Stomach smooth muscle (tissue), 2 donors: ENCODE measurements around the gene SNRNP35.
A peak's percentile ranks its signal among the peaks of the same experiment; 100 is the strongest.
"Not testable (repeated sequence)": the region's sequence is repeated elsewhere in the genome, so short reads cannot be mapped to it uniquely, and the experiment has no call there.

Experiments
- H3K27ac ChIP-seq: one replicate; pipeline ENCODE4 v1.7.0; 2013; ENCODE audit warnings: mild to moderate bottlenecking, low read length, inconsistent platforms
- H3K27me3 ChIP-seq, 2 donors: one replicate each; pipeline ENCODE4 v1.7.0; 2013; ENCODE audit warnings: low read length in 2 of 2; ENCODE audit not compliant: insufficient read depth in 2 of 2, control insufficient read depth in 1 of 2
- H3K36me3 ChIP-seq, 2 donors: one replicate each; pipeline ENCODE4 v1.7.0; 2013; ENCODE audit warnings: low read length in 2 of 2; ENCODE audit not compliant: control insufficient read depth in 2 of 2, insufficient read depth in 2 of 2
- H3K4me1 ChIP-seq: one replicate; pipeline ENCODE4 v1.7.0; 2013; ENCODE audit warnings: low read length; ENCODE audit not compliant: control insufficient read depth, insufficient read depth
- H3K4me3 ChIP-seq, 2 donors: one replicate each; pipeline ENCODE4 v1.7.0; 2013; ENCODE audit warnings: low read length in 2 of 2
- H3K9ac ChIP-seq, 2 donors: one replicate each; pipeline ENCODE4 v1.7.0; 2013; ENCODE audit warnings: low read length in 2 of 2, mild to moderate bottlenecking in 1 of 2
- H3K9me3 ChIP-seq, 2 donors: one replicate each; pipeline ENCODE4 v1.7.0; 2013; ENCODE audit warnings: low read length in 2 of 2; ENCODE audit not compliant: control insufficient read depth in 2 of 2
- donor health status: healthy.
- donor health status: Pancreatic carcinoma.

The SNRNP35 gene, protein sequence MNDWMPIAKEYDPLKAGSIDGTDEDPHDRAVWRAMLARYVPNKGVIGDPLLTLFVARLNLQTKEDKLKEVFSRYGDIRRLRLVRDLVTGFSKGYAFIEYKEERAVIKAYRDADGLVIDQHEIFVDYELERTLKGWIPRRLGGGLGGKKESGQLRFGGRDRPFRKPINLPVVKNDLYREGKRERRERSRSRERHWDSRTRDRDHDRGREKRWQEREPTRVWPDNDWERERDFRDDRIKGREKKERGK

DNA sequence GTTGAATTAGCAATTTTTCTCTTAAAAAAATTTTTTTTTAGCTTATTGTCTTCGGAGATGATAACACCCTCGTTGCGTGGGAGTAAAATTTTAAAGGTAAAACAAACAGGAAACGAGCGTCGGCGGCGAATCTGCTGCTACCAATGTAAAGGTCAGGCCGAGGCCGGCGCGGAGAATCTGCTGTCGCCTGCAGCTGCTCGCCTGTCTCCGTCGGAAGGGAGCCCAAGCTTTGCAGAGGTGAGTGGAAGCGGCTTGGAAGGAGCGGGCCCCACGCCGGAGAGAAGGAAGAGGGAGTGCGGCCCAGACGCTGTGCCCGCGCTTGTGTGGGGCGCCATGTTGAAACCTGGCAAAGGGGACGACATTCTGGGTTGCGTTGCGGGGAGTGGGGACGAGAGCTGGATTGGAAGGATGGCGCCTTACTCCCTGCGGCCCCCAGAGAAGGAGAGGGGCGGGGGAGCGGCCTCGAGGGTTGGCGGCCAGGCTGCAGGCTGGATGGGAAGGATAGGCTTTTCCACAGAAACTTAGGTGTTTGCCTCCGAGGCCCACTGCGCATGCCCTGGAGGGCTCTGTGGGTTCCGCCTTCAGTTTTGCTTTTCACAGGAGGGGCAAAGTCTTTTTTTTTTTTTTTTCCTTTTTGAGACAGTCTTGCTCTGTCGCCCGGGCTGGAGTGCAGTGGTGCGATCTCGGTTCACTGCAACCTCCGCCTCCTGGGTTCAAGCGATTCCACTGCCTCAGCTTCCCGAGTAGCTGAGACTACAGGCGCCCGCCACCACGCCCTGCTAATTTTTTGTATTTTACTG is at the start of gene SNRNP35:
Gene SNRNP35 (plus strand): TSS at position 160 of the 800 bp plus-strand sequence. CDS start 7,402 bp downstream, outside the sequence.
- H3K27me3 ChIP-seq = no peaks in the 10 kb centered on the region
- peak within 1 kb of the TSS; percentile 92 to 98 for H3K9ac ChIP-seq
- no peaks in the 10 kb centered on the region for H3K9me3 ChIP-seq
- peaks cover 0 to 2% of the 10 kb centered on the region in 2 donors for H3K36me3 ChIP-seq
- H3K27ac ChIP-seq = peak within 1 kb of the TSS; percentile 98
- peaks cover 5% of the 10 kb centered on the region for H3K4me1 ChIP-seq
- peak within 1 kb of the TSS; percentile 90 to 96 for H3K4me3 ChIP-seq

DNA sequence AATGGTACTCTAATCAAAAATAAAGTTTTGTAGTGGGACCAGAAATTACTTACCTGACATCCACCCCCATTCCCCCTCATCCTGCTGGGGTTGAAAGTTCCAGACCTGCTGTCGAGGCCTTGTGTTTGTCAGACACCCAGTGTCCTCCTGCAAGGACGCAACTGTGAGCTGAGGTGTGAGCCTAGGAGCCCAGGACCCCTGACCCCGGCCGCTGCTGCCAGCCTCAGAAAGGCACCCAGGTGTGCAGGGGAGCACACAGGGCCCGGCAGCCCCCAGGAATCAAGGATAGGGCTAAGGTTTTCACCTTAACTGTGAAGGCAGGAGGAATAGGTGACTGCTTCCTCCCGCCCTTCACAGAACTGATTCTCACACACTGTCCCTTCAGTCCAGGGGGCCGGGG is 49.3 kb upstream of the SNRNP35 start:
- not testable (repeated sequence) for H3K27me3 ChIP-seq, H3K4me3 ChIP-seq, H3K9me3 ChIP-seq, H3K9ac ChIP-seq, H3K27ac ChIP-seq, H3K4me1 ChIP-seq
- H3K36me3 ChIP-seq = peaks cover 26 to 35% of the 10 kb centered on the region in 2 donors

DNA sequence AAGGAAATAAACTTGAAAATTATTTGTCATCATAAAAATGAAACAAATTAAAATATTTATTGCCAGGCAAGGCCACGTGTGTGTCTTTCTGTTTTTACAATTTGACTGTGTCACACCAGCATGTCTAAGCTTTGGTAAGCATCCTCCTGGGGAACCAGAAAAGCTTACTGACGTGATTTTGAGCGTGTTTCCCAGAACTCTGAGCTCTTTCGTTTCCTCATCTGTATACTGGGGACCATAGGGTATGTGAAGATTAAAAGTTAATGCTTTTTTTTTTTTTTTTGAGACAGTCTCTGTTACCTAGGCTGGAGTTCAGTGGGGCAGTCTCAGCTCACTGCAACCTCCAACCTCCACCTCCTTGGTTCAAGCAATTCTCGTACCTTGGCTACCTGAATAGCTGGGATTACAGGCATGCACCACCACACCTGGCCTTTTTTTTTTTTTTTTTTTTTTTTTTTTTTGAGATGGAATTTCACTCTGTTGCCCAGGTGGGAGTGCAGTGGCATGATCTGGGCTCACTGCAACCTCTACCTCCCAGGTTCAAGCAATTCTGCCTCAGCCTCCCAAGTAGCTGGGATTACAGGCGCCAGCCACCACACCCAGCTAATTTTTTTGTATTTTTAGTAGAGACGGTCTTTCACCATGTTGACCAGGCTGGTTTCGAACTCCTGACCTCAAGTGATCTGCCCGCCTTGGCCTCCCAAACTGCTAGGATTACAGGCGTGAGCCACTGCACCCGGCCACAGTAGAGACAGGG is 48.5 kb upstream of the SNRNP35 start:
- not testable (repeated sequence) for H3K4me1 ChIP-seq, H3K27ac ChIP-seq, H3K9ac ChIP-seq, H3K9me3 ChIP-seq, H3K27me3 ChIP-seq, H3K4me3 ChIP-seq
- H3K36me3 ChIP-seq = peaks cover 18 to 27% of the 10 kb centered on the region in 2 donors

DNA sequence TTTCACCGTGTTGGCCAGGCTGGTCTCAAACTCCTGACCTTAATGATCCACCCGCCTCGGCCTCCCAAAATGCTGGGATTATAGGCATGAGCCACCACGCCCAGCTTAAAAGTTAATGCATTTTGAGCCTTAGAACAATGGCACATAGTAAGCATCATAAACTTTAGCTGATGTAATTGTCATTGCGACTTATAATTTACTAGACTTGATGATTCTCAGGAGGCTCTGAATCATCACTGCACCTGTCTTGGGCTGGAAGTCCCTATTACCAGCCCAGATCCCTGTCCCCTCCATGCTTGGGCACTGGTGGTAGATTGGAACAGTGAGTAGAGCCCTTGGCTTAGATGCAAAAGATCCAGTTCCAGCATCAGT is 47.9 kb upstream of the SNRNP35 start:
- H3K9me3 ChIP-seq = no peaks in the 10 kb centered on the region
- no peak overlapping the region for H3K27ac ChIP-seq
- peaks cover 13 to 22% of the 10 kb centered on the region in 2 donors for H3K36me3 ChIP-seq
- no peak overlapping the region for H3K9ac ChIP-seq
- no peak overlapping the region for H3K4me3 ChIP-seq
- no peaks in the 10 kb centered on the region for H3K4me1 ChIP-seq
- no peaks in the 10 kb centered on the region for H3K27me3 ChIP-seq

DNA sequence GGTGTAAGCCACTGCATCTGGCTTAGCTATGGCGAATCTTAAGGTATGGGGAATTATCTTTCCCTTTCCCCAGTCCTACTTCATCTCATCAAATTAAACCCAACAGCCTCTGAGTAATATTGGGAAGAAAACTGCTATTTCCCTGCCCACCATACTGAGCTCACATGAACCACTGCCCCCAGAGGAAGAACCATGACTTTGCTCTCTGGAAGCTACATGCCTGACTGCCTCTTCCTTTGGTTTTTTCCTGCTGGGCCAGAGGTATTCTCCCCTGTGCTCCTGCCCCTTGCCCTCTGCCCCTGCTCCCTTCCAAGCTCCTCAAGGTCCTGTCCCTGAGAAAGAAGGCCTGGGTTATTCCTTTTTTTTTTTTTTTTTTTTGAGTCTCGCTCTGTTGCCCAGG is 36.6 kb upstream of the SNRNP35 start:
- Histone ChIP-seq H3K27me3 (no peaks in the 10 kb centered on the region), H3K9ac (no peak overlapping the region)

DNA sequence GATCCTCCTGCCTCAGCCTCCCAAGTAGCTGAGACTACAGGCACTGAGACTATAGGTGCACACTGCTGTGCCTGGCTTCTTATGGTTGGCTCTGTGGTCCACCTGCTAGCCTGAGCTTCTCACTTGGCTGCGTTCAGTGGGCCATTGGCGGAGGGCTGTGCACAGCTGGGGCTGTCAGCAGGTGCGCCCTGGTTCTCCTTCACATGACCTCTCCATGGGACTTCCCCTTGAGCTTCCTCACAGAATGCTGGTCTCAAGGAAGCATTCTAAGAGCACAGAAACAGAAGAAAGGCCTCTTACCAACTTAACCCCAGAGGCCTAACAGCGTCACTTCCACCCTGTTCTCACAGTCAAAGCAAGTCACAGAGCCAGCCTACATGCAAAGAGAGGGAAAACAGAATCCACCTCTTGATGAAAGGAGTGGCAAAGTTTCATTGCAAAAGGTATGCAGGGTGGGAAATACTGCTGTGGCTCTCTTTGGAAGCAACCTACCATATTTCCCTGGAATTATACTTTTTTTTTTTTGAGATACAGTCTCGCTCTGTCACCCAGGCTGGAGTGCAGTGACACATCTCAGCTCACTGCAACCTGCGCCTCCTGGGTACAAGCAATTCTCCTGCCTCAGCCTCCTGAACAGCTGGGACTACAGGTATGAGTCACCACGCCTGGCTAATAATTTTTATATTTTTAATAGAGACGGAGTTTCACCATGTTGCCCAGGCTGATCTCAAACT is 30.7 kb upstream of the SNRNP35 start:
- Histone ChIP-seq H3K27me3 (no peaks in the 10 kb centered on the region), H3K9me3 (no peaks in the 10 kb centered on the region), H3K4me1 (no peaks in the 10 kb centered on the region), H3K9ac (no peak overlapping the region), H3K36me3 (peaks cover 9 to 11% of the 10 kb centered on the region in 2 donors), H3K27ac (no peak overlapping the region), H3K4me3 (no peak overlapping the region)

More for the DNA sequence above, 36.6 kb upstream of the SNRNP35 start:
- Histone ChIP-seq H3K4me3 (no peak overlapping the region), H3K9me3 (no peaks in the 10 kb centered on the region), H3K36me3 (peaks cover 6 to 16% of the 10 kb centered on the region in 2 donors), H3K4me1 (no peaks in the 10 kb centered on the region), H3K27ac (no peak overlapping the region)

DNA sequence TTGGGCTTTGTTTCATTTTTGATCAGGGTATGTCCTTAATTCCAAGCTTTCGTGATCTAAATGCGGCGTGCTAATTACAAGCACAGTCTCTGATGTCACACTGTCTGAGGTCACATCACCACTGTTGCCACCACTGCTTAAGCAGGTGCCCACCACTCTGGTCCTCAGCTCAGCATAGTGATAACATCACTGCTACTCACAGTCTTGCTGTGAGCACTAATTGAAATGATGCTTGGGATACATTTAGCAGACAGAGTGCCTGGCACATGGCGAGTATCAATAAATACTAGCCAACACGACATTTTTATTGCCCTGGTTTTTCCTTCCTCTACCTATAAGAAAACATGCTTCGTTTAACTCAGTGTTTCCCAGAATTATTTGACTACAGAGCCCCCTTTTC is 29.3 kb upstream of the SNRNP35 start:
- Histone ChIP-seq H3K36me3 (peaks cover 6 to 7% of the 10 kb centered on the region in 2 donors), H3K4me1 (peaks cover 2% of the 10 kb centered on the region), H3K27ac (no peak overlapping the region), H3K9ac (no peak overlapping the region), H3K9me3 (no peaks in the 10 kb centered on the region), H3K27me3 (no peaks in the 10 kb centered on the region), H3K4me3 (no peak overlapping the region)

DNA sequence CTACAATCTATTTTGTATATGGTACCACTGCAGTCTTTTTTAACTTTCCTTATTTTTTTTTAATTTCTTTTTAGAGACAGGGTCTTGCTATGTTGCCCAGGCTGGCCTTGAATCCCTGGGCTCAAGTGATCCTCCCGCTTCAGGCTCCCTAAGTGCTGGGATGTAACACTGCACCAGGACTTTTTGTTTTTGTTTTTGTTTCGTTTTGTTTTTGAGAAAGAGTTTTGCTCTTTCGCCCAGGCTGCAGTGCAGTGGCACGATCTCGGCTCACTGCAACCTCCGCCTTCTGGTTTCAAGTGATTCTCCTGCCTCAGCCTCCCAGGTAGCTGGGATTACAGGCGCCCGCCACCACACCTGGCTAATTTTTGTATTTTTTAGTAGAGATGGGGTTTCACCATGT is 28.8 kb upstream of the SNRNP35 start:
- not testable (repeated sequence) for H3K27ac ChIP-seq, H3K4me1 ChIP-seq

DNA sequence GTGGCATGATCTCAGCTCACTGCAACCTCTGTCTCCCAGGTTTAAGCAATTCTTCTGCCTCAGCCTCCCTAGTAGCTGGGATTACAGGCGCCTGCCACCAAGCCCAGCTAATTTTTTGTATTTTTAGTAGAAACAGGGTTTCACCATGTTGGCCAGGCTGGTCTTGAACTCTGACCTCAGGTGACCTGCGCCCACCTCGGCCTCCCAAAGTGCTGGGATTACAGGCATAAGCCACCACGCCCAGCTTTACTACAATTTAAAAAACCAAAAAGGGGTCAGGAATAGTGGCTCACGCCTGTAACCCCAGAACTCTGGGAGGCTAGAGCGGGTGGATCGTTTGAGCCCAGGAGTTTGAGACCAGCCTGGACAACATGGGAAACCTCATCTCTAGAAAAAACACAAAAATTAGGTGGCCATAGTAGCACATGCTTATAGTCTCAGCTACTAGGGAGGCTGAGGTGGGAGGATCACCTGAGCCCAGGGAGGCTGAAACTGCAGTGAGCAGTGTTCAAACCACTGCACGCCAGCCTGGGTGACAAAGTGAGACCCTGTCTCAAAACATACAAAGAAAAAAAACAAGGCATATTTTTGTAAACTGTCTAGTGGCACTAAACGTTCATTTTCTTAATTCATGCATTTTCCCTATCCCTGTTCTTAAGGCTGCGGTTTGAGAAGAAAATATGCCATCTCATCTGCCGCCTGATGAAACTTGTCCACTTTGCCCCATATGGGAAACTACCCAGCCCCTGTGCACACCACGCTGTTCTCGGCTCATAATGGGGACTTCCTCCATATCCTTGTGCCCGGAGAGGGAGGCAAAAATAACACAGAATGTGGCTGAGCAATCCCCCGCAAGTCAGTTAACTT is 25.8 kb upstream of the SNRNP35 start:
- not testable (repeated sequence) for H3K9ac ChIP-seq, H3K27ac ChIP-seq, H3K9me3 ChIP-seq, H3K36me3 ChIP-seq, H3K27me3 ChIP-seq
- peaks cover 14% of the 10 kb centered on the region for H3K4me1 ChIP-seq
- peak overlapping the region in 1 of 2 donors; percentile 35 for H3K4me3 ChIP-seq

More for the DNA sequence above, 28.8 kb upstream of the SNRNP35 start:
- not testable (repeated sequence) for H3K9ac ChIP-seq, H3K36me3 ChIP-seq, H3K4me3 ChIP-seq, H3K9me3 ChIP-seq, H3K27me3 ChIP-seq
